ENCODE data around the gene TRIM47. TPM values are rescaled to one million over a fixed set of nuclear protein-coding genes. Genes with fewer than 3 reads are reported as not detected.

Gene TRIM47
- total RNA-seq, 1 donor from 2014 or later = 21.0 TPM

DNA sequence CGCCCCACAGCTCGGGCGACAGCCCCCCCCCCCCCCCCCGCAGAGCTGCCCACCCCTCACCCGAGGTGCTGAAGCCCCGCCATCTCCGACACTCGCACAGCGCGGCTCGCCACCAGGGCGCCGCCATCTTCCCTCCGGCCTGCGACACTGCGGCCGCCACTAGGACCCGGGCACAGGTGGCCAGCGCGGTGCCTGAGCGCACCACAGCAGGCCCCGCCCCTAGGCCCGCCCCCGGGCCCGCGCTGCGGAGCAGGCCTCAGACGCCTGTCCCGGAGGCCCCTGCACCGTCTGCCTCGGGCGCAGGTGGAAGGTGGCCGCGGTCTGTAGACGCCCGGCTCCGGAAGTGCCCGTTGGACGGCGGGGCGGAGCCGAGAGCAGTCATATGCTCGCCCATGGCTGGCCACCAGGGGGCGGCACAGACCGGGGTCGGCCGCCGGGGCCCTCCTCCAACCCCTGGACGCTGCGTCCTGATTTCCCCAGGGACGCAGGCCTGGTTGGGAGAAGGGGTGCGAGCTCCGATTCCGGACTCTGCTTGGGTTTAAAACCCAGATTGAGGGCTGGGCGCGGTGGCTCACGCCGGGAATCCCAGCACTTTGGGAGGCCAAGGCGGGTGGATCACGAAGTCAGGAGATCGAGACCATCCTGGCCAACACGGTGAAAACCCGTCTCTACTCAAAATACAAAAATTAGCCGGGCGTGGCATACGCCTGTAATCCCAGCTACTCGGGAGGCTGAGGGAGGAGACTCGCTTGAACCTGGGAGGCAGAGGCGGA is 26.6 kb upstream of the TRIM47 start, which contains the start of gene MRPL38:
TSS of gene MRPL38 (minus strand) at position 136 of the 773 bp plus-strand sequence. CDS start at position 127, 9 bp downstream.
- TF ChIP-seq, protein P1, sequence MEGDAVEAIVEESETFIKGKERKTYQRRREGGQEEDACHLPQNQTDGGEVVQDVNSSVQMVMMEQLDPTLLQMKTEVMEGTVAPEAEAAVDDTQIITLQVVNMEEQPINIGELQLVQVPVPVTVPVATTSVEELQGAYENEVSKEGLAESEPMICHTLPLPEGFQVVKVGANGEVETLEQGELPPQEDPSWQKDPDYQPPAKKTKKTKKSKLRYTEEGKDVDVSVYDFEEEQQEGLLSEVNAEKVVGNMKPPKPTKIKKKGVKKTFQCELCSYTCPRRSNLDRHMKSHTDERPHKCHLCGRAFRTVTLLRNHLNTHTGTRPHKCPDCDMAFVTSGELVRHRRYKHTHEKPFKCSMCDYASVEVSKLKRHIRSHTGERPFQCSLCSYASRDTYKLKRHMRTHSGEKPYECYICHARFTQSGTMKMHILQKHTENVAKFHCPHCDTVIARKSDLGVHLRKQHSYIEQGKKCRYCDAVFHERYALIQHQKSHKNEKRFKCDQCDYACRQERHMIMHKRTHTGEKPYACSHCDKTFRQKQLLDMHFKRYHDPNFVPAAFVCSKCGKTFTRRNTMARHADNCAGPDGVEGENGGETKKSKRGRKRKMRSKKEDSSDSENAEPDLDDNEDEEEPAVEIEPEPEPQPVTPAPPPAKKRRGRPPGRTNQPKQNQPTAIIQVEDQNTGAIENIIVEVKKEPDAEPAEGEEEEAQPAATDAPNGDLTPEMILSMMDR (IDR thresholded peaks at IDR 0.05) = peak; percentile 99
- peaks cover 44% of the 10 kb centered on the region for H3K4me1 ChIP-seq
- H3K4me3 ChIP-seq = peak within 1 kb of the TSS; percentile 81
- peak; percentile 97 for DNase-seq
- H3K36me3 ChIP-seq = peaks cover 36% of the 10 kb centered on the region
- peak within 1 kb of the TSS; percentile 91 for H3K27ac ChIP-seq
- peak; percentile 93 to 96 for ATAC-seq
- H3K27me3 ChIP-seq (ENCODE audit: low read depth) = no peaks in the 10 kb centered on the region
- no peaks in the 10 kb centered on the region for H3K9me3 ChIP-seq
- intact Hi-C loops (cut with DNase I) = loop anchor here (10.0 kb wide), 1 partner anchor 100 kb away; the partner anchor contains the start of gene CDK3

DNA sequence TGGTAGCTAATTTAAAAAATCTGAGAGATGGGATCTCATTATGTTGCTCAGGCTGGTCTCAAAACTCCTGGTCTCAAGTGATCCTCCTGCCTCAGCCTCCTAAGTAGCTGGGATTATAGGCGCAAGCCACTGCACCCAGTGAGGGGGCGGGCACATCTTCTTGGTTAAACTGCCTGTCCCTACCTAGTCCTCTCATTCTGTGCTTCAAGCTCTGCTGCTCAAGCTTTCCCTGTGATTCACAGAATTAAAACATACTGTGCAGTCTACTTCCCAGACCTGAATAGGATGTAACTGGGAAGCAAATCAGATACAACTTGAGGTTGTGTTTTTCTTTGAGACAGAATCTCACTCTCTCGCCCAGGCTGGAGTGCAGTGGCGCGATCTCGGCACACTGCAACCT is 24.0 kb upstream of the TRIM47 start:
- no peak overlapping the region for H3K4me3 ChIP-seq
- ATAC-seq (no peak), DNase-seq (no peak)
- H3K27me3 ChIP-seq (ENCODE audit: low read depth) = no peaks in the 10 kb centered on the region
- TF ChIP-seq, protein P1 (IDR thresholded peaks at IDR 0.05) = no peak
- peaks cover 60% of the 10 kb centered on the region for H3K36me3 ChIP-seq
- intact Hi-C loops (cut with DNase I) = loop anchor here (10.0 kb wide), 1 partner anchor 102 kb away; the partner anchor contains the start of gene CDK3
- H3K4me1 ChIP-seq = peaks cover 33% of the 10 kb centered on the region
- no peaks in the 10 kb centered on the region for H3K9me3 ChIP-seq
- no peak overlapping the region for H3K27ac ChIP-seq

DNA sequence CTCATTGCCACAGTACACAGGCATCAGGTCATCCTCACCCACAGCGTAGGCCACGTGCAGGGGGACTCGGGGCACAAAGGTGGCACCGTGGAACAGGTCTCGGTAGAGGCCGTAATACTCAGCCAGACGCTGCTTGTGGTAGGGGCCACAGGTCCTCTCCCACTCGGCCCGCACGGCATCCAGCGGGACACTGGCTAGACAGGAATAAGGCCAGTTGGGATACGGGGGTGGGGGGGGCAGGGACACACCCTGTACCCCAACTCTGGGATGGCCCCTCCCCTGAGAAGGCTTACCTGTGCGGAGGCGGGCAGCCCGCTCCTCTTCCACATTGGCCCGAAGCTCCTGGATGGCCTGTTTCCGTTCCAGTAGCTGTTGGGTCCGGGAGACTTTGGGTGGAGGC is 23.3 kb upstream of the TRIM47 start:
- ATAC-seq (no peak), DNase-seq (no peak)
- no peak overlapping the region for H3K27ac ChIP-seq
- peaks cover 39% of the 10 kb centered on the region for H3K4me1 ChIP-seq
- H3K36me3 ChIP-seq = peaks cover 60% of the 10 kb centered on the region
- TF ChIP-seq, protein P1 (IDR thresholded peaks at IDR 0.05) = no peak
- no peaks in the 10 kb centered on the region for H3K9me3 ChIP-seq
- H3K27me3 ChIP-seq (ENCODE audit: low read depth) = no peaks in the 10 kb centered on the region
- intact Hi-C loops (cut with DNase I) = loop anchor here (10.0 kb wide), 1 partner anchor 103 kb away; the partner anchor contains the start of gene CDK3
- no peak overlapping the region for H3K4me3 ChIP-seq

DNA sequence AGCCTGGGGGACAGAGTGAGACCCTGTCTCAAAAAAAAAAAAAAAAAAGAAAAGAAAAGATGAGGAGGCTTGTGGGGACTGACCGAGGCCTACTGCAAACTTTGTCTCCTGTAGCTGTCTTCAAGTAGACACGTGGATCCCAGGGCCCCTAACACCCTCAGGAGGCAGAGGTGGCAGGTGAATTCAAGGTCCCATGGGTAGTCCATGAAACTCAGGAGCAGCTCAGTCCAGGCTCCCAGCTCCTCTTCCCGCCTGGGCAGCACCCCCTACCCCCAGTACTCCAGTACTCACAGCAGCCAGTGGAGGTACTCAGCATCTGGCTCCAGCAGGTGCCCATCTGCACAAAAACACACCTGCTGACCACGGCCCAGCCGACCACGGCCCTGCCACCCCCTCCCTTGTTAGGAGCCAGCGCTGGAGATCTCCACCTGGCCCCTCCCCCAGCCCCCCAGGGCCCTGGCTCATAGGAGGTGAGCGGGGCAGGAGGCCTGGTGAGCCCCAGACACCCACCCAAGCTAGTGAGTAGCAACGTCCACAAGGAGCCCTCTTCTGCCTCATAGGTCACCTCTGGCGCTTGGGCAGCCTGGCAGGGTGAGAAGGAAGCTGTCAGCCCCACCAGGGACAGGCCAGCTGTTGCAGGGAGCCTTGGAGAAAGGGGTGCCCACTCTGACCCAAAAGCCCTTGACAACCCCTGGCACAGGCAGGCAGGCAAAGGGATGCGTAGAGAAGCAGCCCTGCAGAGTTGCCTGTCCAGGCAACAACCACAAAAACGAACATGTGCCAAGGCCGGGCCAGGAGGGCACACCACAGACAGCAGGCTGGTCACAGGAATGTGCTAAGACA is 22.5 kb upstream of the TRIM47 start:
- TF ChIP-seq, protein P1 (IDR thresholded peaks at IDR 0.05) = no peak
- Histone ChIP-seq H3K9me3 (no peaks in the 10 kb centered on the region), H3K4me1 (peaks cover 31% of the 10 kb centered on the region), H3K27me3 (ENCODE audit: low read depth) (no peaks in the 10 kb centered on the region), H3K36me3 (peaks cover 60% of the 10 kb centered on the region), H3K4me3 (no peak overlapping the region), H3K27ac (no peak overlapping the region)
- intact Hi-C loops (cut with DNase I) = loop anchor here (10.0 kb wide), 1 partner anchor 104 kb away; the partner anchor contains the start of gene CDK3
- ATAC-seq = no peak
- no peak for DNase-seq

DNA sequence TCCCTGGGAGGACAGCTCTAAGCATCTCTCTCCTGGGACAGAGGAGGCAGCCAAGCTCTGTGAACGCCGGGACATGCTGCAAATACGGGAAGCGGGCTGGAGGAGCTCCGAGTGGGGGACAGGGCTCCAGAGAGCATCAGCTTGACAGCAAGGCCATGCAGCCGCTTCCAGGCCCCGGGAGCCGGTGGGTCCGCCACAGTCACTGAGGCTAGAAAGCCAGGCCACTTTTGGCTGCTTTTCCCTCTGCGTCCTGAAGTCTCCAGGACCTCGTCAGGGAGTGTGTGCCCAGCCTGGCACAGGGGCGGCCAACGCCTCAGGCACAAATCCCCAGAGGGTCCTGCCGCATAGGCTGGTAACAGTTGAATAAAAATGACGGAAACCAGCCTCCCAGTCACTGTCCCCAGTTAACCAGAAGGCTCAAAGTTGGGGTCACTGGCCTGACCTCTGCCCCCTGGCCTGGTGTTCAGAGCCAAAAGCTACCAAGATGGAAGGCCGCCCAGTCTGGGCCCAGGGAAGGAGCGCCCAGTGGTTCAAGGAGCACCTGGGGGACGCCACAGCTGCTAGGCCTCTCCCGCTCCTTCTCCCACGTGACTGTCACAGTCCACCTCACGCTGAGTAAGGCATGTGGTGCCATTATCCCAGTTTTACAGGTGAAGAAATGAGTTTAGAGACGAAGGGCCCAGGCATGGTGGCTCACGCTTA is 21.5 kb upstream of the TRIM47 start:
- H3K4me1 ChIP-seq = peaks cover 32% of the 10 kb centered on the region
- DNase-seq = no peak
- H3K9me3 ChIP-seq = no peaks in the 10 kb centered on the region
- no peaks in the 10 kb centered on the region for H3K27me3 ChIP-seq (ENCODE audit: low read depth)
- ATAC-seq = no peak
- TF ChIP-seq, protein P1 (IDR thresholded peaks at IDR 0.05) = no peak
- no peak overlapping the region for H3K27ac ChIP-seq
- intact Hi-C loops (cut with DNase I) = loop anchor here (10.0 kb wide), 1 partner anchor 105 kb away; the partner anchor contains the start of gene CDK3
- no peak overlapping the region for H3K4me3 ChIP-seq
- peaks cover 60% of the 10 kb centered on the region for H3K36me3 ChIP-seq

Measured in lower lobe of right lung (tissue), 2 donors.